IMR-90 (cell line): ENCODE results near the gene EXOC6B. TPM values are rescaled to one million over a fixed set of nuclear protein-coding genes. Genes with fewer than 3 reads are reported as not detected.

Experiments used
- ATAC-seq: fragments of 200-7000 bp; cut with Tn5 transposase; 2 replicates; pipeline ENCODE4 v1.9.1; 2020; ENCODE audit warnings: low read depth, mild to moderate bottlenecking, moderate library complexity
- BruUV-seq: library from RNA; stranded (reverse); fragments of 400-500 nt; replicated peaks from 2 replicates; lab custom pipeline; 2021; lab: Mats Ljungman, UMichigan
- CTCF ChIA-PET: fragments of 300-600 bp; formaldehyde crosslinking; extraction: SDS; loops from one replicate; lab custom pipeline; 2021; ENCODE audit warnings: antibody characterized with exemption; lab: Yijun Ruan, JAX
- POLR2A ChIA-PET: fragments of 300-600 bp; sonication (Branson Sonifier 250); formaldehyde crosslinking; loops from one replicate; lab custom pipeline; 2022; ENCODE audit warnings: antibody characterized with exemption; ENCODE audit not compliant: unreplicated experiment; lab: Charles Lee
- DNase-seq: peaks from one replicate; pipeline ENCODE4 v3.0.0; 2013
- H2AFZ ChIP-seq: replicated peaks from 2 replicates; pipeline ENCODE3; 2013; ENCODE audit warnings: low read length, mild to moderate bottlenecking; ENCODE audit not compliant: poor library complexity
- H2AK5ac ChIP-seq: 2 replicates; pipeline ENCODE4 v1.6.1; 2013; ENCODE audit warnings: low read depth, low read length, inconsistent platforms
- H2AK9ac ChIP-seq: replicated peaks from 2 replicates; pipeline ENCODE3; 2013; ENCODE audit warnings: mild to moderate bottlenecking, low read depth, low read length, moderate library complexity; ENCODE audit not compliant: poor library complexity
- H2BK120ac ChIP-seq: 2 replicates; pipeline ENCODE4 v1.6.1; 2013; ENCODE audit warnings: low read depth, low read length, inconsistent platforms
- H2BK15ac ChIP-seq: 3 replicates; pipeline ENCODE4 v1.6.1; 2013; ENCODE audit warnings: low read depth, low read length, inconsistent platforms
- H2BK20ac ChIP-seq: 2 replicates; pipeline ENCODE4 v1.6.1; 2013; ENCODE audit warnings: low read depth, mild to moderate bottlenecking, inconsistent platforms, low read length, moderate library complexity
- H2BK5ac ChIP-seq: 2 replicates; pipeline ENCODE4 v1.6.1; 2013; ENCODE audit warnings: mild to moderate bottlenecking, low read depth, low read length, inconsistent platforms; ENCODE audit not compliant: poor library complexity, severe bottlenecking
- H3K14ac ChIP-seq: replicated peaks from 2 replicates; pipeline ENCODE4 v1.6.1; 2013; ENCODE audit warnings: low read depth, low read length, inconsistent platforms
- H3K18ac ChIP-seq: 2 replicates; pipeline ENCODE4 v1.6.1; 2013; ENCODE audit warnings: low read depth, low read length, control low read depth
- H3K23ac ChIP-seq: 2 replicates; pipeline ENCODE4 v1.6.1; 2013; ENCODE audit warnings: low read depth, low read length, inconsistent platforms
- H3K27ac ChIP-seq: 2 replicates; pipeline ENCODE4 v1.5.1; 2013; ENCODE audit warnings: mild to moderate bottlenecking, control low read depth, low read length; ENCODE audit not compliant: insufficient read depth
- H3K27me3 ChIP-seq: 2 replicates; pipeline ENCODE4 v1.6.1; 2013; ENCODE audit warnings: low read length; ENCODE audit not compliant: control insufficient read depth, insufficient read depth
- H3K36me3 ChIP-seq: 2 replicates; pipeline ENCODE4 v1.6.1; 2013; ENCODE audit warnings: low read length, mixed read lengths; ENCODE audit not compliant: control insufficient read depth, insufficient read depth
- H3K4ac ChIP-seq: 2 replicates; pipeline ENCODE4 v1.6.1; 2013; ENCODE audit warnings: low read depth, low read length, inconsistent platforms
- H3K4me1 ChIP-seq: 2 replicates; pipeline ENCODE4 v1.6.1; 2013; ENCODE audit warnings: low read length, mixed read lengths; ENCODE audit not compliant: control insufficient read depth, insufficient read depth
- H3K4me2 ChIP-seq: 2 replicates; pipeline ENCODE4 v1.6.1; 2013; ENCODE audit warnings: low read depth, mild to moderate bottlenecking, control low read depth, low read length, moderate library complexity
- H3K4me3 ChIP-seq: 2 replicates; pipeline ENCODE4 v1.5.1; 2013; ENCODE audit warnings: low read depth, mild to moderate bottlenecking, control low read depth, low read length, moderate library complexity; ENCODE audit not compliant: insufficient read depth
- H3K56ac ChIP-seq: 2 replicates; pipeline ENCODE4 v1.6.1; 2013; ENCODE audit warnings: low read length, inconsistent platforms; ENCODE audit not compliant: insufficient read depth; ENCODE audit errors: extremely low read depth
- H3K79me1 ChIP-seq, 2 experiments: 2 replicates each; pipeline ENCODE4 v1.6.1; 2013; ENCODE audit warnings: low read length in 2 of 2, inconsistent platforms in 1 of 2, low read depth in 1 of 2
- H3K9ac ChIP-seq: 2 replicates; pipeline ENCODE4 v1.6.1; 2013; ENCODE audit warnings: low read depth, low read length, control low read depth
- H3K9me1 ChIP-seq: 2 replicates; pipeline ENCODE4 v1.6.1; 2013; ENCODE audit warnings: low read length, inconsistent platforms; ENCODE audit not compliant: insufficient read depth
- H3K9me3 ChIP-seq: 2 replicates; pipeline ENCODE4 v1.6.1; 2013; ENCODE audit warnings: low read length; ENCODE audit not compliant: control insufficient read depth, insufficient read depth
- H4K20me1 ChIP-seq: 2 replicates; pipeline ENCODE4 v1.6.1; 2013; ENCODE audit warnings: low read length, inconsistent platforms; ENCODE audit not compliant: insufficient read depth
- H4K5ac ChIP-seq: 2 replicates; pipeline ENCODE4 v1.6.1; 2013; ENCODE audit warnings: mild to moderate bottlenecking, low read depth, low read length, control low read depth
- H4K8ac ChIP-seq, 2 experiments: 2 replicates each; pipeline ENCODE4 v1.6.1; 2013; ENCODE audit warnings: low read depth in 2 of 2, low read length in 2 of 2, control low read depth in 1 of 2, inconsistent platforms in 1 of 2
- H4K91ac ChIP-seq: 2 replicates; pipeline ENCODE4 v1.6.1; 2013; ENCODE audit warnings: low read depth, low read length, inconsistent platforms; ENCODE audit not compliant: insufficient read depth
- BHLHE40 ChIP-seq: fragments of 150-350 bp; IDR thresholded peaks from 2 replicates; pipeline ENCODE4 v1.6.1; 2016; ENCODE audit warnings: mild to moderate bottlenecking, low read depth, low read length
- CEBPB ChIP-seq: IDR thresholded peaks from 2 replicates; pipeline ENCODE4 v1.6.1; 2012; ENCODE audit warnings: low read depth, low read length, improper control_type of control experiment
- CHD1 ChIP-seq: IDR thresholded peaks from 2 replicates; pipeline ENCODE4 v1.6.1; 2012; ENCODE audit warnings: low read depth, low read length, improper control_type of control experiment
- CTCF ChIP-seq: conservative IDR thresholded peaks from 2 replicates; pipeline ENCODE4 v1.5.1; 2012; ENCODE audit warnings: mild to moderate bottlenecking, low read depth, low read length, improper control_type of control experiment
- ELK1 ChIP-seq: fragments of 150-350 bp; IDR thresholded peaks from 2 replicates; pipeline ENCODE4 v1.6.1; 2016; ENCODE audit warnings: low read depth, mild to moderate bottlenecking, low read length, moderate library complexity, borderline replicate concordance
- MAFK ChIP-seq: IDR thresholded peaks from 2 replicates; pipeline ENCODE4 v1.6.1; 2012; ENCODE audit warnings: low read depth, low read length, improper control_type of control experiment
- MAZ ChIP-seq: IDR thresholded peaks from 2 replicates; pipeline ENCODE4 v1.6.1; 2012; ENCODE audit warnings: low read depth, mild to moderate bottlenecking, low read length, improper control_type of control experiment, moderate library complexity, borderline replicate concordance
- MXI1 ChIP-seq: IDR thresholded peaks from 2 replicates; pipeline ENCODE4 v1.6.1; 2012; ENCODE audit warnings: low read depth, mild to moderate bottlenecking, low read length, moderate library complexity, borderline replicate concordance
- NFE2L2 ChIP-seq: fragments of 150-350 bp; IDR thresholded peaks from 2 replicates; pipeline ENCODE4 v1.6.1; 2016; ENCODE audit warnings: low read depth, mild to moderate bottlenecking, low read length
- POLR2A ChIP-seq: IDR thresholded peaks from 2 replicates; pipeline ENCODE4 v1.6.1; 2012; ENCODE audit warnings: mild to moderate bottlenecking, low read depth, low read length
- RAD21 ChIP-seq: IDR thresholded peaks from 2 replicates; pipeline ENCODE4 v1.6.1; 2012; ENCODE audit warnings: low read length, improper control_type of control experiment
- RCOR1 ChIP-seq: IDR thresholded peaks from 2 replicates; pipeline ENCODE4 v1.6.1; 2012; ENCODE audit warnings: mild to moderate bottlenecking, low read length, improper control_type of control experiment; ENCODE audit not compliant: insufficient replicate concordance
- RFX5 ChIP-seq: IDR thresholded peaks from 2 replicates; pipeline ENCODE4 v1.8.0; 2012; ENCODE audit warnings: low read depth, mild to moderate bottlenecking, low read length, moderate library complexity
- SMC3 ChIP-seq: fragments of 150-350 bp; IDR thresholded peaks from 2 replicates; pipeline ENCODE4 v1.6.1; 2016; ENCODE audit warnings: low read depth, mild to moderate bottlenecking, antibody characterized with exemption, low read length, moderate library complexity
- USF2 ChIP-seq: fragments of 150-350 bp; IDR thresholded peaks from 2 replicates; pipeline ENCODE4 v1.6.1; 2017; ENCODE audit warnings: mild to moderate bottlenecking, antibody characterized with exemption, low read length, low read depth
- WGBS, 2 experiments: methylation state at CpG; one replicate each; pipeline versions ENCODE4 v1.1.5 to v1.1.7; 2013; ENCODE audit warnings: missing lambda C conversion rate in 2 of 2; ENCODE audit not compliant: insufficient read length in 1 of 2; ENCODE audit errors: extremely low coverage in 2 of 2; 5-methylcytosine and 5-hydroxymethylcytosine counted together
- dilution Hi-C: fragments of 300-500 bp; cut with HindIII; formaldehyde crosslinking; loops from one replicate; pipeline ENCODE4 v1.14.3; 2018; ENCODE audit warnings: low sequenced_read_pairs; ENCODE audit not compliant: unreplicated experiment
- in situ Hi-C: fragments of 300-500 bp; cut with MboI; formaldehyde crosslinking; loops from 3 replicates; pipeline ENCODE4 v1.14.3; 2019; ENCODE audit warnings: low sequenced_read_pairs, inconsistent platforms, mixed read lengths
- intact Hi-C: fragments of 100-400 bp; cut with micrococcal nuclease; formaldehyde crosslinking; loops from 2 replicates; pipeline ENCODE4 v1.10.0; 2022
- polyA plus RNA-seq, 3 experiments: library from polyadenylated mRNA; depleted of rRNA; stranded (reverse); fragments of >200 nt; gene quantifications; 2 replicates each; pipeline ENCODE4 v1.2.3, GENCODE V29; 2012; ENCODE audit warnings: low replicate concordance in 1 of 3
- total RNA-seq: library from RNA; depleted of rRNA; stranded (reverse); fragments of >200 nt; gene quantifications from 2 replicates; pipeline ENCODE4 v1.2.3, GENCODE V29; 2012

The EXOC6B gene
- total and polyA plus RNA-seq, 2 of the 4 experiments (the other 2 are of a cell fraction), result 10.2 to 29.4 TPM

- Histone ChIP-seq H3K18ac (no peak overlapping the region), H4K91ac (no peak overlapping the region), H3K9ac (no peak overlapping the region), H3K14ac (no peak overlapping the region), H2AK5ac (no peak overlapping the region), H3K79me1 (no peaks in the 10 kb centered on the region), H2BK20ac (no peak overlapping the region), H4K20me1 (no peaks in the 10 kb centered on the region), H2AK9ac (no peak overlapping the region), H3K23ac (no peak overlapping the region), H3K27ac (no peak overlapping the region), H2BK120ac (no peak overlapping the region), H2BK15ac (no peak overlapping the region), H4K5ac (no peak overlapping the region), H3K9me3 (no peaks in the 10 kb centered on the region; the same call in 1 of the 2 replicates), H3K4me3 (no peak overlapping the region), H3K36me3 (no peaks in the 10 kb centered on the region), H3K4ac (no peak overlapping the region), H3K9me1 (no peaks in the 10 kb centered on the region), H2AFZ (no peak overlapping the region), H2BK5ac (no peak overlapping the region), H3K27me3 (peaks cover 52% of the 10 kb centered on the region), H3K4me1 (peaks cover 3% of the 10 kb centered on the region; the same call in 1 of the 2 replicates), H4K8ac (no peak overlapping the region), H3K56ac (no peak overlapping the region), H3K4me2 (no peak overlapping the region)
- dilution Hi-C loops, result no loop called here
- CTCF ChIA-PET, result no interaction called here
- no TSS peak for BruUV-seq
- WGBS, 2 experiments, result 77% methylated on average over 3 of the region's 14 CpGs; no CpG with 5 or more reads in 1 of the 2 experiments
- no peak for ATAC-seq
- TF ChIP-seq CTCF (no peak), CHD1 (no peak), NFE2L2 (no peak), MXI1 (no peak), BHLHE40 (no peak), POLR2A (no peak), ELK1 (no peak), RAD21 (no peak), CEBPB (no peak), SMC3 (no peak), MAZ (no peak), RFX5 (no peak), RCOR1 (no peak), USF2 (no peak), MAFK (no peak)
- POLR2A ChIA-PET, result no interaction called here
- intact Hi-C loops, result loop anchor here (5.0 kb wide), 2 partner anchors 528 to 593 kb away; no protein-coding TSS in a partner anchor
- in situ Hi-C loops, result no loop called here
- DNase-seq, result no peak
These were observed 685.8 kb downstream of the EXOC6B start for GRCh38 chr2:72139874-72140620.
